WI38 (cell line): ENCODE measurements around the gene APOC1.
"Not testable (repeated sequence)": the region's sequence is repeated elsewhere in the genome, so short reads cannot be mapped to it uniquely, and the experiment has no call there.

ENCODE experiments used
- H3K4me3 ChIP-seq: 2 replicates; pipeline ENCODE4 v1.5.1; 2011; ENCODE audit warnings: low read depth, mild to moderate bottlenecking, control low read depth, low read length
- CTCF ChIP-seq: IDR thresholded peaks from 2 replicates; pipeline ENCODE4 v1.5.1; 2012; ENCODE audit warnings: low read depth, mild to moderate bottlenecking, control low read depth, low read length

Gene APOC1

DNA sequence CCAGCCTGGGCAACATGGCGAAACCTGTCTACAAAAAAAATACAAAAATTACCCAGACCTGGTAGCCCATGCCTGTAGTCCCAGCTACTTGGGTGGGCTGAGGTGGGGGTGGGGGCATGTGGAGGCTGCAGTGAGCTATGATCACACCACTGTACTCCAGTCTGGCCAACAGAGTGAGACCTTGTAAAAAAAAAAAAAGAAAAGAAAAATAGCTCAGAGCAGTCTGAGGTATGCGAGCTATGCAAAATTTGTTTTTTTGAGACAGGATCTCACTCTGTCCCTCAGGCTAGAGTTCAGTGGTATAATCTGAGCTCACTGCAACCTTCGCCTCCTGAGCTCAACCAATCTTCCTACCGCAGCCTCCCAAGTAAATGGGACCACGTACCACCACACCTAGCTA, 30.5 kb upstream of the APOC1 start:
- H3K4me3 ChIP-seq: no peak overlapping the region
- no peak for TF ChIP-seq CTCF

DNA sequence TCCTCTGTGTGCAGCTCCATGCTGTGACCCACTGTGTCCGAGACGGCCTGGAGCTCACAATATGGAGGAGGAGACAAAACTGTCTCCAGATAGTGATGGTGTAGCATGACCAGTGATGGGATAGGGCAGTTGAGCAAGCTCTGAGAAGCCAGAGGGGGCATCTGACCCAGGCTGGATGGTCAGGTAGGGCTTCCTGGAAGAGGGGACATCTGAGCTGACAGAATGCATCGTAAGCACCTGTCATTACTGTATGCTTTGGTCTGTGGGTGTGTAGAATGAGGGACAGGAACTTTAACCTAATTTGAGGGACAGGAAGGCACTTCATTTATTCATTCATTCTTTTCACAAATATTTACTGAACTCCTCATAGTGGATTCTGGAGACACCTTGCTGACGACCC, 29.8 kb upstream of the APOC1 start:
- no peak for TF ChIP-seq CTCF
- H3K4me3 ChIP-seq: no peak overlapping the region

GRCh38 chr19:44886141-44886540, 28.3 kb upstream of the APOC1 start:
- no peak for TF ChIP-seq CTCF
- H3K4me3 ChIP-seq: no peak overlapping the region

GRCh38 chr19:44887648-44888047, 26.8 kb upstream of the APOC1 start:
- TF ChIP-seq CTCF: no peak
- no peak overlapping the region for H3K4me3 ChIP-seq

DNA sequence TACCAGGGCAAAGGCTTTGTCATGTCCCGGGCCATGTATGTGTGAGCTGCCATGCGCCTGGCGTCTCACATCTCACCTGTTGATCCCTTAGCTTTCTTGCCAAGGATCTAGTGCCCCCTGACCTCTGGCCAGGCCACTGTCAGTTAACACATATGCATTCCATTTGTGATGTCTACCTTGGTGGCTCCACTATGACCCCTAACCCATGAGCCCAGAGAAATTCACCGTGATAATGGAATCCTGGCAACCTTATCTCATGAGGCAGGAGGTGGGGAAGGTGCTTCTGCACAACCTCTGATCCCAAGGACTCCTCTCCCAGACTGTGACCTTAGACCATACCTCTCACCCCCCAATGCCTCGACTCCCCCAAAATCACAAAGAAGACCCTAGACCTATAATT, 26.1 kb upstream of the APOC1 start:
- not testable (repeated sequence) for H3K4me3 ChIP-seq

GRCh38 chr19:44889830-44890365, 24.5 kb upstream of the APOC1 start:
- peak overlapping the region; percentile 47 for H3K4me3 ChIP-seq
- no peak for TF ChIP-seq CTCF

- H3K4me3 ChIP-seq: peak overlapping the region; percentile 47
- no peak for TF ChIP-seq CTCF
Measured at GRCh38 chr19:44890366-44891015, 23.9 kb upstream of the APOC1 start.
